ENCODE results near the gene HERC4.
A peak's percentile ranks its signal among the peaks of the same experiment; 100 is the strongest.
"Not testable (repeated sequence)": the region's sequence is repeated elsewhere in the genome, so short reads cannot be mapped to it uniquely, and the experiment has no call there.

Gene HERC4

GRCh38 chr10:68087685-68088401 is 12.8 kb upstream of the HERC4 start:
- peak in 1 of 4 experiments; percentile 5 for DNase-seq

DNA sequence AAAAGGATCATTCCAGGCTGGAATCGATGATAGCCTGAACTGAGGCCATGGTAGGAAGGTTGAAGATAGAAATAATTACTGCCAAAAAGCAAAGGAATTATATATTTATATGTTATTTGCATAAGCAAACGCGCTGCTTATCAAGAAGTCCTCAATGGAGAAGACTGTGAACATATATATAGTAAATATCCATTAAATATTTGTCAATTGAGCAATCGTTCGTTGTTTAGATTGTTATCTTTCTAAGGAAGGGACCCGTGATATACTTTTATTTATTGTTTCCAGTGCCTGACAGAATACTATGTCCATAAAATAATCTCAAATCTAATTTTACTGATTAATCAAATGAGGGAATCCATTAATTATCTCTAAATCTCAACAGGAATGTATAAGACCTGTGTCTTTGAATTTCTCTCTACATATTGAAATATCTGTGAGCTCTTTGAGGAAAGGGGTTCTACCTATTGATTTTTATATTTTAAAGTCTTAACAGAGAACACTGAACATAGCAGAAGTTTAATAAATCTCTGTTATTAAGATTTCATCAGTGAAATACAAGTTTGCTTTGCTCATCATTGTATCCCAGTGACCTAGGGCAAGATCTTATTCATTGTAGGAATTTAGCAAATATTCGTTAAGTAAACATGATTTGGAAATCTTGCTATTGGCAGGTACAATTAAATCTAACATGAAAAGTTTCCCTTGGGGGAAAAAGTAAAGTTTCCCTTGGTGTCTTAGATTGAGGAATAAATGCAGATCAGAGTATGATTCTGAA is 12.0 kb upstream of the HERC4 start:
- DNase-seq = no peak

- no peak for DNase-seq
Observed at GRCh38 chr10:68086011-68086410, 10.9 kb upstream of the HERC4 start.

- no peak for DNase-seq
Observed at GRCh38 chr10:68084469-68084868, 9.4 kb upstream of the HERC4 start.

DNA sequence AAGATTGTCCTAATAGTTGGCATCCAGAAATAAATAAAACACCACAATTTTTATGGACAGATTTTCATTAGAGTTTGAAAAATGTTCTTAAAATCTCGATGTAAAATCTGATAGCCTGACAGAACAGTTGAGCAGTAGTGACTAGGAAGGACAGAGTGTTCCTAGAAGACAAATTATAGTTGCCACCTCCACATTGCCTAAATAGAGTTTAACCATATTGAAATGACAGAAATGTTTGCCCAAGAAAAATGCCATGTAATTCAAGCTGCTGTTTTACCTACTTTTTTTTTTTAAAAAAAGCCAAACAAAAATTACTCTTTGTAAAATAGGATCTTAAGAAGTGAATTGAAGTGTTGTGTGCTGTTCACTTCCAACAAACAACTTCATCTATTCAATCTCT is 8.9 kb upstream of the HERC4 start:
- no peak for DNase-seq

DNA sequence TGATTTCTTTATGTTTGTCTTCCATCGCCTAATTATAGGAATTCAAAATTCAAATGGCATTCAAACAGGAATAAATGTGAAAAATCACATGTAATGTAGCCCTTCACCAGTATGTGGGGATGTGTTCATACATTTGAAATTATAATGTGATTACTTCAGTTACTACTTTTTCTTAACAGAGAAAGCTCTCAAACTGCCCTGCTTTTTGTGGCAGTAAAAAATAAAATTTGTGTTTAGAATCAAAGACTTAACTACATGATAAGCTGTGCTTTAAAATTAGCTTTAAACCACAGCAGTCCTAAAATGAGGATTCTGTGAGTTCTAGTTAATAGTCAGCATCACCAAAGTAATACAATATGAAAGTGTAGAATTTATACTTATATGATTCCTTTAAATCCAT is 7.8 kb upstream of the HERC4 start:
- DNase-seq = peak in 3 of 4 experiments; percentile 21 to 34 (median 31)

GRCh38 chr10:68081916-68082315 is 6.8 kb upstream of the HERC4 start:
- no peak for DNase-seq

DNA sequence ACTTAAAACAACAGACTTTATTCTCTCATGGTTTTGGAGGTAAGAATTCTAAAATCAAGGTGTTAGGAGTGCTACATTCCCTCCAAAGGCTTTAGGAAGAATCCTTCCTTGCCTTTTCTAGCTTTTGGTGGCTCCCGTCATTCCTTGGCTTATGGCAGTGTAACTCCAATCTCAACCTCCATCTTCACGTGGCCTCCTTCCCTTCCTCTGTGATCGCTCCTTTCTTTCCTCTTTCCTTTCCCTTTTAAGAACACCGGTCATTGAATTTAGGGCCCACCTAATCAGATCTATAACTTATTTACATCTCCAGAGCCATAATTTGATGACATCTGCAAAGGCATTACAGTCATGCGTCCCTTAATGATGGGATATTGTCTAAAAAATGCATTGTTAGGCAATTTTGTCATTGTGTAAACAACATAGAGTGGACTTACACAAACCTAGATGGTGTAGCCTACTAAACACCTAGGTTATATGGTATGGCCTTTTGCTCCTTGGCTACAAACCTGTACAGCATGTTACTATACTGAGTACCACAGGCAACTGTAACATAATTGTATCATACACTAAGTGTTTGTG is 5.9 kb upstream of the HERC4 start:
- DNase-seq = no peak

DNA sequence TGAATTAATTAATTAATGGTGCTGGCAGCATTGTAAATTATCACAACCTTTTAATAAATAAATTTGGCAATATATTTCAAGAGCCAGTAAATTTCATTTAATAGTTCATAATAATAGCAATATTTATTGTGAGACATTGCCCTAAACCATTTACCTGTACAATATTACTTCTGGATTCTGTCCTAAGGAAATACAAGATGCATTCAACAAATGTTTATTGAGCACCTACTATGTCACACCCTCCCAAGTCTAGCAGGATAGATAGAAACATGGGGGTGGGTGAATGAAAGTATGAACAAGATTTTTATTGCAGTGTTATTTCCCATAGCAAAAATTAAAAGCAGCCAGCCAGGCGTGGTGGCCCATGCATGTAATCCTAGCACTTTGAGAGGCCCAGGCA is 4.4 kb upstream of the HERC4 start:
- no peak for DNase-seq

DNA sequence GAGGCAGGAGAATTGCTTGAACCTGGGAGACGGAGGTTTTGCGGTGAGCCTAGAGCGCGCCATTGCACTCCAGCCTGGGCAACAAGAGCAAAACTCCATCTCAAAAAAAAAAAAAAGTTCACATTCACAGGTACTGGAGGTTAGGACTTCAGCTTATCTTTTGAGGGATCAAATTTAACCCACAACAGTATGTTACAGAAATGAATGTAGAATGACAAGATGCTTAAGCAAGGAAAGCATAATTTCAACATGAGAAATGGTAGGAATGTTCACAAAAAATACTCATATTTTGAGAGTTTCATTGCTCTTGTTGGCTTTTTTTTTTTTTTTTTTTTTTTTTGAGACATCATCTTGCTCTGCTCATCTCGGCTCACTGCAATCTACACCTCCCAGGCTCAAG is 1.9 kb upstream of the HERC4 start:
- DNase-seq = no peak

GRCh38 chr10:68076081-68076480 is 998 bp upstream of the HERC4 start:
- not testable (repeated sequence) for DNase-seq

DNA sequence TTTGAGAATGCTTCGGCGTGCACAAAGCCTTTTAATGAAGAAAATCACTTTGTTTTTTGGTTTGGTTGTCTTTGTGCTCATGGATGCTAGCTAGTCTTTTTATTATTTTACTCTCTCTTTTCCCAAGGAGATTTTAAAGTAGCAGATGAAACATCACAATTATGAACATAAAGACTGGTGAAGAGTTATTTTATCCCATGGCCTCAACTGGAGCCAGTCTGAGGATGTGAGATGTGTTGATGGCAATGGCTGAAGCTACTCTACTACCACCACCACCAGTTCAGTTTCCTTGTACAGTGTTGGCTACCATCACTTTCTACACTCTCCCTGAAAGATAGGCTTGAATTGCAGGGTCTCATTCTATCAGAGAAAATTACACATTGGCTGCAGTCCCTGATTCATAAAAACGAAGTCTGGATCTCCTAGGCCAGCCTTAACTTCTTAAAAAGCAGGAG is 494 bp upstream of the HERC4 start:
- no peak for DNase-seq

- peak; percentile 31 to 69 (median 50) for DNase-seq
Observed at GRCh38 chr10:68074031-68074774, 880 bp downstream of the HERC4 start.

- no peak for DNase-seq
Observed at GRCh38 chr10:68073631-68074030, 1.5 kb downstream of the HERC4 start.

- no peak for DNase-seq
Observed at GRCh38 chr10:68067508-68067907, 7.6 kb downstream of the HERC4 start.

DNA sequence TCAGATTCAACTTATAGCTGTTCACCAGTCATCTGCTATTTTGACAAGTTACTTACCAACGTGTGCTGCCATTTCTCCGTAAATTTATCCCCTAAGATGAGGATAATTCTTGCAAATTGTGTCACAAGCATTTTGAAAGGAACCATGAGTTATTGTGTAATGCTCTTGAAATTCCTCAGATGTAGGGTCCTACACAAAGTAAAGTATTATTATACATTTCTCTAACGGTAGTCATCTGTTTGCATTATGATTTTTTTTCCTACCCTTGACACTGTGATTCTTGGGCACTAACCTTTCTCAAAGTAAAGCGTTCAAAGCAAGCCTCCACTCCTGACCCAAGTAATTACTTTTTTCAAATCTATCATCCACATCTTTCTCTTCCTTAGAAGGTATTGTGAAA is 8.1 kb downstream of the HERC4 start:
- no peak for DNase-seq

- no peak for DNase-seq
Observed at GRCh38 chr10:68053553-68053952, 21.5 kb downstream of the HERC4 start.

- peak in 2 of 4 experiments; percentile 27 to 50 for DNase-seq
Observed at GRCh38 chr10:68052463-68052862, 22.6 kb downstream of the HERC4 start.

GRCh38 chr10:68049289-68050078 is 25.6 kb downstream of the HERC4 start:
- no peak for DNase-seq

DNA sequence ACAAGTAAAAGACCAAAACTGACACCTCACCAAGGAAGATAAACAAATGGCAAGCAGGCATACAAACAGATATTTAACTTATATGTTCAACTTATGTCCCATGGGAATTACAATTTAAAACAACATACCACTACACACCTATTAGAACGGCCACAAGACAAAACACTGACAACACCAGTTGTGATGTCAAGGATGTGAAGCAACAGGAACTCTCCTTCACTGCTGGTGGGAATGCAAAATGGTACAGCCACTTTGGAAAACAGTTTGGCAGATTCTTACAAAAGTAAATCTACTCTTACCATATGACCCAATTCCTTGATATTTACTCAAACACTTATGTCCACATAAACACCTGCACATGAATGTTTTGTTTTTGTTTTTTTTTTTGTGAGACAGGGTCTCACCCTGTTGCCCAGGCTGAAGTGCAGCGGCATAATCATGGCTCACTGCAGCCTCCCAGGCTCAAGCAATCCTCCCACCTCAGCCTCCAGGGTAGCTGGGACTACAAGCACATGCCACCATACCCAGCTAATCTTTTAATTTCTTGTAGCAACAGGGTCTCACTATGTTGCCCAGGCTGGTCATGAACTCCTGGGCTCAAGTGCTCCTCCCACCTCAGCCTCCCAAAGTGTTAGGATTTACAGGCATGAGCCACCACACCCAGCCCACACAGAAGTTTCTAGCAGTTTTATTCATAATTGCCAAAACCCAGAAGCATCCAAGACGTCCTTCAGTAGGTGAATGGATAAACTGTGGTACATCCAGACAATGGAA is 27.3 kb downstream of the HERC4 start:
- no peak for DNase-seq

DNA sequence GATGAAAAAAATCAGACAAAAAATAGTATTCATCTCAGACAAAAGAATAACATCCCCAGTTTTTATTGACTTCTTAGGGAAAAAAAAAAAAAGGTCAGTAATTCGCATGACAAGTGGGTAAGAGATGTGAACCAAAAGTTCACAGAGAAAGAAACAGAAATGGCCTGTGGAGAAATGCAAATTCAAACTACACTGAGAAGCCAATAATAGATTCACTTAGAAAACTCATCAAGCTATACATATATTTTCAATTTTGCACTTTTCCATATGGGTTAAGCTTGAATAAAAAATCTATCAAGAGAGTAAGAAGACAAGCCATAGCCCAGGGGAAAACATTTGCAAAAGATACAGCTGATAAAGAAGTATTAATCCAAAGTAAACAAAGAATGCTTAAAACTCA is 28.0 kb downstream of the HERC4 start:
- no peak for DNase-seq
